SK-N-MC (cell line): ENCODE measurements around the gene GPR22.

ENCODE experiments used
- DNase-seq: peaks from one replicate; pipeline ENCODE4 v3.0.0-alpha.2; 2011; ENCODE audit warnings: low read depth, low spot score
- H3K27ac ChIP-seq: fragments of 200-600 bp; sonication (generic); 2 replicates; pipeline ENCODE4 v1.5.1; 2016; ENCODE audit warnings: mixed run types
- H3K36me3 ChIP-seq: fragments of 200-600 bp; sonication (generic); 2 replicates; pipeline ENCODE4 v1.6.1; 2017; ENCODE audit warnings: antibody characterized with exemption, low read length, mixed read lengths; ENCODE audit not compliant: insufficient read depth
- H3K4me3 ChIP-seq: fragments of 200-600 bp; sonication (generic); 2 replicates; pipeline ENCODE4 v1.5.1; 2016
- H3K9ac ChIP-seq: fragments of 200-600 bp; sonication (generic); 2 replicates; pipeline ENCODE4 v1.8.0; 2017; ENCODE audit warnings: mixed run types, mixed read lengths; ENCODE audit not compliant: insufficient read length
- H3K9me3 ChIP-seq: fragments of 200-600 bp; sonication (generic); 2 replicates; pipeline ENCODE4 v1.6.1; 2017; ENCODE audit warnings: low read depth, mild to moderate bottlenecking, antibody characterized with exemption, low read length, moderate library complexity, mixed read lengths
- EZH2 ChIP-seq: fragments of 200-600 bp; sonication (generic); IDR thresholded peaks from one replicate; pipeline ENCODE4 v1.6.1; 2017; ENCODE audit warnings: antibody characterized with exemption
- FOXP2 ChIP-seq: optimal IDR thresholded peaks from 2 replicates; pipeline ENCODE3; 2011; ENCODE audit warnings: mild to moderate bottlenecking, moderate library complexity; ENCODE audit not compliant: insufficient read depth; ENCODE audit errors: extremely low read length, control extremely low read depth
- POLR2AphosphoS5 ChIP-seq: IDR thresholded peaks from 2 replicates; pipeline ENCODE4 v1.6.1; 2012; ENCODE audit warnings: mild to moderate bottlenecking, low read depth, low read length, borderline replicate concordance

GPR22 gene

DNA sequence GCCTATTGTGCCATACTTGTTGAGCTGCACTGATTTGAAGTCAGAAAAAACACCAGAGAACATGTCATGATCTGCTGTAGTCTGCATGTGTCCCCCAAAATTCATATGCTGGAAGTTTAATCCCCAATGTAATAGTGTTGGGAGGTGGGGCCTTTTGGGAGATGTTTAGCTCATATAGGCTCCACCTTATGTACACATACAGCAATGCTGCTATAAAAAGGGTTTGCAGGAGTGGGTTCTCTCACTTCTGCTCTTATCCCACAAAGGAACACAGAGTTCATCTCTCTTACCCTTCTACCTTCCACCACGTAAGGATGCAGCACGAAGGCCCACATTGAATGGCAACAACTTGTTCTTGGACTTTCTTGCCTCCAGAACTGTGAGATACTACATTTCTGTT, 23.0 kb downstream of the GPR22 start:
- DNase-seq: no peak
- no peak overlapping the region for H3K4me3 ChIP-seq
- H3K36me3 ChIP-seq: no peaks in the 10 kb centered on the region
- no peak overlapping the region for H3K27ac ChIP-seq
- H3K9me3 ChIP-seq: no peaks in the 10 kb centered on the region
- TF ChIP-seq POLR2AphosphoS5 (no peak), FOXP2 (no peak), EZH2 (no peak)
- no peak overlapping the region for H3K9ac ChIP-seq

- TF ChIP-seq FOXP2 (no peak), EZH2 (no peak), POLR2AphosphoS5 (no peak)
- Histone ChIP-seq H3K4me3 (no peak overlapping the region), H3K9me3 (no peaks in the 10 kb centered on the region), H3K36me3 (no peaks in the 10 kb centered on the region), H3K9ac (no peak overlapping the region), H3K27ac (no peak overlapping the region)
- DNase-seq: no peak
Observed at GRCh38 chr7:107494315-107494751, 24.5 kb downstream of the GPR22 start.

GRCh38 chr7:107494884-107495283, 25.0 kb downstream of the GPR22 start:
- Histone ChIP-seq H3K4me3 (no peak overlapping the region), H3K36me3 (no peaks in the 10 kb centered on the region), H3K27ac (no peak overlapping the region), H3K9ac (no peak overlapping the region), H3K9me3 (no peaks in the 10 kb centered on the region)
- DNase-seq: no peak
- TF ChIP-seq EZH2 (no peak), FOXP2 (no peak), POLR2AphosphoS5 (no peak)

- DNase-seq: no peak
- TF ChIP-seq POLR2AphosphoS5: no peak
- no peak for TF ChIP-seq EZH2
- TF ChIP-seq FOXP2: no peak
- H3K9ac ChIP-seq: no peak overlapping the region
- H3K27ac ChIP-seq: no peak overlapping the region
- H3K36me3 ChIP-seq: no peaks in the 10 kb centered on the region
- no peaks in the 10 kb centered on the region for H3K9me3 ChIP-seq
- no peak overlapping the region for H3K4me3 ChIP-seq
Observed at GRCh38 chr7:107495516-107495915, 25.7 kb downstream of the GPR22 start.

DNA sequence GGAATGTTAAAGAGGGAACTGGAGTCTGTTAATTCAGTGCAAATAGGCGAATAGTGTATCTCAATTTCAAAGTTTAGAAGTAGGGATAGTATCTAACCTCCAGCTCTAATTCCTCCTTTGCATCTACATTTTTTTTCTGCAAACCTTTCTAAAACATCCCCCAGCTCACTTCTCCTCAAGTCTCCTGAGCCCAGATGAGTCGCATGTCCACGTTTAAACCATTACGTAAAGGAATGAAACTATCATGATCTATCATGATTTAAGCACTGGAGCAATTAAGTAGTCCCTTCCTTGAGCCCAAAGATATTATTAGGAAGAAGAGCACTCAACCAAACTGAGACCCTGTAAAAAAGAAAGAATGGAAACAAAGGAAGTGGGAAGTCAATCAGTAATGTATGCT, 29.9 kb downstream of the GPR22 start:
- Histone ChIP-seq H3K9me3 (no peaks in the 10 kb centered on the region), H3K9ac (no peak overlapping the region)
- no peak for DNase-seq

DNA sequence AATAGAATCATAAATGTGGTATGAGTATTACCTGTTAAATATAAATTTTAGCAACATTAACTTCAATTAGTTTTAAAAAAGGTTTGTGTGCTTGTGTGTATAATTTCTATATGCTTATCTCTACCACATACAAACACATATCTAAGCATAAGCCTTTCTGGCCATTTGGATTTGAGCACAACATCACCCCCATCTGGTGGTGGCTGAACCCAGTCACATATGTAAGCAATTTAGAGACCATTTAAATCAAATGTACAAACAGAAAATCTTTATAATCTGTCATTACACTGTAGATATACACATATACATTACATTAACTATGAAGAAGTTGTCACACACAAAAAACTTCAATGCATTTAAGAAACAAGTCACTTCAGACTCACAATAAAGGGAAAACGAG, 31.7 kb downstream of the GPR22 start:
- peak; percentile 8 for DNase-seq
- H3K36me3 ChIP-seq: no peaks in the 10 kb centered on the region; the same call in 1 of the 2 replicates
- no peak for TF ChIP-seq POLR2AphosphoS5
- no peak for TF ChIP-seq FOXP2
- no peak for TF ChIP-seq EZH2
- no peaks in the 10 kb centered on the region for H3K9me3 ChIP-seq
- H3K27ac ChIP-seq: no peak overlapping the region
- no peak overlapping the region for H3K9ac ChIP-seq
- H3K4me3 ChIP-seq: no peak overlapping the region

More for the DNA sequence above, 29.9 kb downstream of the GPR22 start:
- Histone ChIP-seq H3K36me3 (no peaks in the 10 kb centered on the region), H3K4me3 (no peak overlapping the region), H3K27ac (no peak overlapping the region)
- TF ChIP-seq EZH2: no peak
- TF ChIP-seq POLR2AphosphoS5: no peak
- TF ChIP-seq FOXP2: no peak

DNA sequence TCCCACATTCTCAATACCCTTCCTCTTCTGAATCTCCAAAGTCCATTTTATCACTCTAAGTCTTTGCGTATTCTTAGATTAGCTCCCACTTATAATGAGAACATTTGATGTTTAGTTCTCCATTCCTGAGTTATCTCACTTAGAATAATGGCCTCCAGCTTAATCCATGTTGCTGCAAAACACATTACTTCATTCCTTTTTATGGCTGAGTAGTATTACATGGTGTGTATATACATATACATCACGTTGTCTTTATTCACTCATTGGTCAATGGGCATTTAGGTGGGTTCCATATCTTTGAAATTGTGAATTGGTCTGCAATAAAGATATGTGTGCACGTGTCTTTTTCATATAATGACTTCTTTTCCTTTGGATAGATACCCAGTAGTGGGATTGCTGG, 32.3 kb downstream of the GPR22 start:
- Histone ChIP-seq H3K9ac (no peak overlapping the region), H3K36me3 (no peaks in the 10 kb centered on the region; the same call in 1 of the 2 replicates), H3K4me3 (no peak overlapping the region), H3K9me3 (no peaks in the 10 kb centered on the region), H3K27ac (no peak overlapping the region)
- no peak for TF ChIP-seq EZH2
- no peak for TF ChIP-seq POLR2AphosphoS5
- TF ChIP-seq FOXP2: no peak
- DNase-seq: no peak

GRCh38 chr7:107502797-107503196, 32.9 kb downstream of the GPR22 start:
- Histone ChIP-seq H3K9ac (no peak overlapping the region), H3K27ac (no peak overlapping the region), H3K4me3 (no peak overlapping the region), H3K36me3 (no peaks in the 10 kb centered on the region; the same call in 1 of the 2 replicates), H3K9me3 (no peaks in the 10 kb centered on the region)
- no peak for DNase-seq
- TF ChIP-seq EZH2 (no peak), FOXP2 (no peak), POLR2AphosphoS5 (no peak)

DNA sequence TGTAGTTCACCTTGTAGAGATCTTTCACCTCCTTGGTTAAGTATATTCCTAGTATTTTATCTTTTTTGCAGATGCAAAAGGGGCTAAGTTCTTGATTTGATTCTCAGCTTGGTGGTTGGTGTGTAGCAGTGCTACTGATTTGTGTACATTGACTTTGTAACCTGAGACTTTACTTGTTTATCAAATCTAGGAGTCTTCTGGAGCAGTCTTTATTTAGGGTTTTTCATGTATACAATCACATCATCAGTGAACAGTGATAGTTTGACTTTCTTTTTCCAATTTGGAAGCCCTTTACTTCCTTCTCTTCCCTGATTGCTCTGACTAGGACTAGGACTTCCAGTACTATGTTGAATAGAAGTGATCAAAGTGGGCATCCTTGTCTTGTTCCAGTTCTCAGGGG, 33.8 kb downstream of the GPR22 start:
- no peak for DNase-seq
- Histone ChIP-seq H3K9me3 (no peaks in the 10 kb centered on the region), H3K9ac (no peak overlapping the region), H3K4me3 (no peak overlapping the region), H3K36me3 (no peaks in the 10 kb centered on the region; the same call in 1 of the 2 replicates), H3K27ac (no peak overlapping the region)
- no peak for TF ChIP-seq FOXP2
- no peak for TF ChIP-seq EZH2
- TF ChIP-seq POLR2AphosphoS5: no peak
